Keratinocyte (primary cell): ENCODE measurements around the gene WT1.
A peak's percentile ranks its signal among the peaks of the same experiment; 100 is the strongest.

Experiments used
- CTCF ChIP-seq, 3 experiments: IDR thresholded peaks in 1 of 3; conservative IDR thresholded peaks in 1 of 3; optimal IDR thresholded peaks in 1 of 3; 2 replicates in 2 of 3; 3 replicates in 1 of 3; pipeline versions ENCODE3 to v1.5.1; 2011; ENCODE audit warnings: low read length in 3 of 3, mild to moderate bottlenecking in 3 of 3, moderate library complexity in 2 of 3, control low read depth in 1 of 3, inconsistent platforms in 1 of 3; ENCODE audit not compliant: insufficient read depth in 2 of 3; ENCODE audit errors: extremely low read depth in 1 of 3
- EZH2 ChIP-seq: IDR thresholded peaks from one replicate; pipeline ENCODE4 v1.6.1; 2012; ENCODE audit warnings: inconsistent platforms, mild to moderate bottlenecking, low read length, moderate library complexity

GRCh38 chr11:32374261-32374711 is 61.1 kb downstream of the WT1 start:
- TF ChIP-seq EZH2 (no peak), CTCF (optimal IDR thresholded peaks at IDR 0.05 in 1 of 3, IDR thresholded peaks at IDR 0.05 in 1 of 3, conservative IDR thresholded peaks at IDR 0.05 in 1 of 3; ENCODE audit: extremely low read depth in 1 of 3, insufficient read depth in 2 of 3, low read length in 3 of 3) (peak; percentile 42 to 58 (median 55))
